GM10266 (cell line): ENCODE measurements around the gene NPTX1.

Experiments
- DNase-seq: peaks from one replicate; pipeline ENCODE4 v3.0.0; 2012; ENCODE audit errors: extremely low spot score
- CTCF ChIP-seq: IDR thresholded peaks from 2 replicates; pipeline ENCODE4 v1.5.1; 2012; ENCODE audit warnings: mild to moderate bottlenecking, low read depth; ENCODE audit not compliant: control insufficient read depth, insufficient read depth; ENCODE audit errors: missing control alignments

Gene NPTX1

GRCh38 chr17:80456465-80457235 is 19.8 kb downstream of the NPTX1 start:
- no peak for DNase-seq

GRCh38 chr17:80455784-80456183 is 20.6 kb downstream of the NPTX1 start:
- TF ChIP-seq CTCF, result no peak
- no peak for DNase-seq

More at GRCh38 chr17:80456465-80457235, 19.8 kb downstream of the NPTX1 start:
- no peak for TF ChIP-seq CTCF

- DNase-seq, result peak; percentile 83
- TF ChIP-seq CTCF, result no peak
These were observed 21.1 kb downstream of the NPTX1 start for GRCh38 chr17:80455336-80455710.

- peak; percentile 99 for DNase-seq
- TF ChIP-seq CTCF, result no peak
These were observed 21.7 kb downstream of the NPTX1 start for GRCh38 chr17:80454557-80455335.

- DNase-seq, result no peak
- TF ChIP-seq CTCF, result no peak
These were observed 22.3 kb downstream of the NPTX1 start for GRCh38 chr17:80453998-80454556.

GRCh38 chr17:80453126-80453997 is 23.0 kb downstream of the NPTX1 start:
- no peak for TF ChIP-seq CTCF
- DNase-seq, result no peak
